Sigmoid colon (tissue), 4 donors: ENCODE results near the gene ZBTB34.

Source experiments
- CTCF ChIP-seq, 4 experiments: fragments of 450-650 bp in 3 of 4; fragments of 200-600 bp in 1 of 4; IDR thresholded peaks; one replicate each; pipeline ENCODE4 v1.5.1; 2016 to 2019; ENCODE audit warnings: antibody characterized with exemption in 4 of 4, mild to moderate bottlenecking in 3 of 4, moderate library complexity in 2 of 4
- EP300 ChIP-seq, 4 donors: sonication (generic); formaldehyde crosslinking; IDR thresholded peaks; one replicate each; pipeline ENCODE4 v1.6.1; 2017; ENCODE audit warnings: antibody characterized with exemption in 4 of 4
- POLR2A ChIP-seq, 2 donors: fragments of 450-650 bp; IDR thresholded peaks; one replicate each; pipeline ENCODE4 v1.6.1; 2016; ENCODE audit warnings: antibody characterized with exemption in 2 of 2, mild to moderate bottlenecking in 2 of 2, moderate library complexity in 2 of 2

DNA sequence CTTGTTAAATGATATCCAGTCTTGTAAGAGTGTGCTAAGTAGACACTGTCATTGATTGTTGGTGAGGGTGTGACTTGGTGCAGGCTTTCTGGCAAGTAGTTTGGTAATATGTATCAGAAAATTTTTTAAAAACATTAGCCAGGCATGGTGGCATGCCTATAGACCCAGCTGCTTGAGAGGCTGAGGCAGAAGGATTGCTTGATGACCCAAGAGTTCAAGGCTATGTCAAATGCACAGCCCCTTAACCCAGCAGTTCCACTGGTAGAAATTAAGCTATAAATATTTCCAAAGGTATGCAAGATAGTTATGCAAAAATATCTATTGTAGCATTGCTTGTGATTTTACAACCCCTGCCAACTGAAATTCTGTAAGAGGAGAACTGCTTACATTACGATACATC is 31.4 kb upstream of the ZBTB34 start:
- TF ChIP-seq CTCF (IDR thresholded peaks at IDR 0.05): no peak
- no peak for TF ChIP-seq EP300 (IDR thresholded peaks at IDR 0.05)
- TF ChIP-seq POLR2A (IDR thresholded peaks at IDR 0.05): no peak
